Fibroblast of peridontal ligament (primary cell): ENCODE data around the gene RPS16.

Source experiments
- DNase-seq: peaks from one replicate; pipeline ENCODE4 v3.0.0-alpha.2; 2010; ENCODE audit errors: extremely low read depth

RPS16 gene

GRCh38 chr19:39388657-39389056, 47.1 kb downstream of the RPS16 start:
- DNase-seq: no peak

DNA sequence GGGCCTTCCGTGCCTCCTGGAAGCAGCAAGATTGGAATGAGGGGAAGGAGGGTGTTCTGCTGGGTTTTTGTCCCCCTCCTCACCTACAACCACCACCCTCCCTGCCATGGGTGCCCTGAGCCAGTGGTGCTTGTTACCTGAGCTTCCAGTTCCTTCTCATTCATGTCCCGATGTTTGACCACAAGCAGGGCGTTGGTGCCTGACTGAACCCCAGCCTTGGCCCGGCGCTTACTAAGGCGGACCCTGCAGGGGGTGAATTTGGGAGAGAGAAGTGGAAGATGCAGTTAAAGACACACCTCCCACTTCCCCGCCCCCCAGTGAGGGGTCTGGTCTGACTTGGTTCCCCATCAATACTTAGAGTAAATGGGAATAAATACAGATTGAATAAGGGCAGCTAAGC, 49.2 kb downstream of the RPS16 start:
- DNase-seq: no peak

DNA sequence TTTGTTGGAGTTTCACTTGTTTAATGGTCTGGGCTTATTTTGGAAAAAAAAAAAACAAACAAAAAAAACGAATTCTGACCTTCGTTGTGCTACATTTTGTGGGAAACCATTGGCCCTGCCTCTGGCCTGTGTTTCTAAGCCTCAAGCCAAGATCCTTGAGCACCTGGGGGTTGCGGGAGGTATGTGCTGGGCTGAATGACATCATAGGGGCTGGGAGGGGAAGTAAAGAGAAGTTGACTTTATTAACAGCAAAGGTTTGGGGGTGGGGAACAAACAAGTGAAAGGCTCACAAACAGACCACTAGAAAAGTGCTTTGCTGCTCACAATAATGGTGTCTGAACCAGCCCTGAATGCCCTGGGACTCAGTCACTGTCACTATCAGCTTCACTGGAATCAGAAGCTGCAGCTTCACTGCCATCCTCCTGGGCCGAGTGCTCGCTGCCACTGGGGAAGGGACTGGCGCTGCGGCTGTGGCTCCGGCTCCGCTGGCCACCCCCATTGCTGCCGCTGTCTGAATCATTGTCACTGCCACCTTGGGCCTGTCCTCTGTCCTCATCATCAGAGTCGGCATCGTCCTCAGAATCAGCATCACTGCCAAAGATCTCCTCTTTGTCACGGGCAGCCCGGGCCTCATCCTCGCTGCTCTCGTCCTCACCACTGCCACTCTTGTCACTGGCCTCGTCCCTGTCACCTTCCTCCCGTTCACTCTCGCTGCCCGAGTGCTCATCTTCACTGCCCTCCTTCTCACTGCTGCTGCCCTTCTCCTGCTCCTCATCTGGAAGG, 49.9 kb downstream of the RPS16 start:
- no peak for DNase-seq

GRCh38 chr19:39384839-39385568, 50.7 kb downstream of the RPS16 start:
- DNase-seq: no peak
